Embryonic facial prominence (tissue), 1 donor: Measurements from ENCODE around the gene ELMO3.

Experiments
- DNase-seq: peaks from one replicate; pipeline ENCODE4 v3.0.0-alpha.2; 2016; ENCODE audit errors: extremely low spot score

ELMO3 gene

GRCh38 chr16:67215706-67216105, 16.8 kb downstream of the ELMO3 start:
- no peak for DNase-seq

DNA sequence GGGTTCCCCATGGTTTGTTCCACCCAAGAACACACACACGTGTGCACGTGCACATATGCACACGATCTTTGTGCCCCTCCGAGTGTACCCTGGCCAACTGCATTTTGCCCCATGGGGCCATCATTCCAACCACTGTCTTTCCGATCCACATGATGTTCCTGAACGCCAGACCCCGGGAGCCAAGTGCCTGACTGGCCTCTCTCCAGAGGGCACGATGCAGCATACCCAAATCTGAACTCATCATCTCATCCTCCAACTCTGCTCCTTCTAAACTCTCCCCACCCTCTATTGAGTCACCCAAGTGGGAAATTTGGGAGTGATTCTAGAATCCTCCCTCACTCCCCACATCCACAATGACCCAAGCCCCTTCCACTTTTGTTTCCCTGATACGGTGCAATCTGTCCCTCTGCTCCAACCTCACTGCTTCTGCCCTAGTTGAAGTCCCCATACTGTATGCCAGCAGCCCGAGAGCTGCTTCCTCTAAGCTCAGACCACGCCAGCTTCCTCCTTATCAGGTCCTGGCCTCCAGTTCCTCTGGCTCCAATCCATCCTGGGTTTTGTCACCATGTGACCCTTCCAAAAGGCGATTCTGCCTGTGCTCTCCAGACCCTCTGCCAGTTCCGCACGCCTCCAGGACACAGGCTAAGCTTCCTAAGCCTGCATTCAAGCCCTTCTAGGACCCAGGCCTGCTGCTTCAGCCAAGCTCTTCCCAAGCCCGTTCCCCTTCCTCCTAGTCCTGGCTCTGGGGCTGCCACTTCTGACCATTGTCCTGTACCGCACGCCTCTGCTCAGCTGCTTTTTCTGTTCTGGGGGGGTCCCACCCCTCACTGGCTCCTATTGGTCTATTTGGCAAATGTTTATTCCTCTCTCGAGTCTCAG, 17.9 kb downstream of the ELMO3 start:
- no peak for DNase-seq

DNA sequence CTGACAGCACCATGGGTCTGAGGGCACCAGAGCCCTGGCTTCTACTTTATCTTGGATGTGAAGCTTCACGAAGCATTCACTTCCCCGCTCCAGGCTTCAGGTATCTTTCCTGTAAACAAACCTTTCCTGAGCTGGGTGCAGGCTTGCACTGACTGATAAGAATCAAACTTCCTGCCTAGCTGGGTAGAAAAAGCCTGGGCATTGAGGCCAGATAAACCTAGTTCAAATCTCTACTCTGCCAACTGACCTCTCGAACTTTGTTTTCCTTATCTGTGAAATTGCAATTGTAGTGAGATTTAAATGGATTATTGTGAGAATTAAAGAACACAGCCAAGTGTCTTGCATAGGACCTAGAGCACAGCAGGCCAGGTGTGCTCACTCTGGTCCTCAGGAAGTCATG, 25.1 kb downstream of the ELMO3 start:
- DNase-seq: no peak

DNA sequence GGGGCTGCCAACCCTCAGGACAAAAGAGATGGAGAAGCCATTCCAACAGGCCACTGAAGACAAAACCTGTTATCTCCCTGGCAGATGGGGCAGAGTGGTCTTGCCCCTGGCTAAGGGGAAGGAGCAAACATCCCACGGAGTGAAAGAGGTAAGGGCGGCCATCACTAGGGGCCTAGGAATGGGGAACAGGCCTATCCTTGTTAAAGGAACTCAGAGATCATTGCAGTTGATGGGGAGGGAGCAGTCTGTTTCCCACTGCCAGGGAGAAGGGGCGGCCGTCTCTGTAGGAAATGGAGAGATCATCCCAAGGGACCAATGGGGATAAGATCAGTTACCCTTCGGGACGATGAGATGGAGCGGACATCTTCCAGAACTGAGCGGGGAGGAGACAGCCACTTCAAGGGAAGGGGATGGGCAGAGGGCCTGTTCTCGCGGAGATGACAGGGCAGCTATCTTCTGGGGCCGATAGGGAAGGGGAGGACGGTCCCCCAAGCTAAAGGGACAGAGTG, 27.4 kb downstream of the ELMO3 start:
- no peak for DNase-seq

GRCh38 chr16:67226804-67227566, 28.1 kb downstream of the ELMO3 start, which contains the start of gene TMEM208:
TMEM208 (plus strand) TSS chr16:67227130; CDS start chr16:67227219, 89 bp downstream.
- peak; percentile 94 for DNase-seq

DNA sequence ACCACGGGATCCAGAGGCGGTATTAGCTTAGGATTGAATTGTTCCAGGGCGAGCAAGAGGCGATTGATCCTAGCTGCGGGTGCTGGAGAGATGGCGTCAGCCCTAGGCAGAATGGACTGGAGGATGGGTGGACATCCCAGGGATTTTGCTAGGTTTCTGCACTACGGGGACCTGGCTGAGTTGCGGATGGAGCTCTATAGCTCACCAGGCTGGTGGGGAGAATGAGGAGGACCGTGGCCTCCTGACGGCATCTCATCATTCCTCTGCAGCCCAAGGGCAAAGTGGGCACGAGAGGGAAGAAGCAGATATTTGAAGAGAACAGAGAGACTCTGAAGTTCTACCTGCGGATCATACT, 28.6 kb downstream of the ELMO3 start:
- no peak for DNase-seq

- DNase-seq: no peak
Observed at GRCh38 chr16:67228034-67228785, 29.3 kb downstream of the ELMO3 start.

DNA sequence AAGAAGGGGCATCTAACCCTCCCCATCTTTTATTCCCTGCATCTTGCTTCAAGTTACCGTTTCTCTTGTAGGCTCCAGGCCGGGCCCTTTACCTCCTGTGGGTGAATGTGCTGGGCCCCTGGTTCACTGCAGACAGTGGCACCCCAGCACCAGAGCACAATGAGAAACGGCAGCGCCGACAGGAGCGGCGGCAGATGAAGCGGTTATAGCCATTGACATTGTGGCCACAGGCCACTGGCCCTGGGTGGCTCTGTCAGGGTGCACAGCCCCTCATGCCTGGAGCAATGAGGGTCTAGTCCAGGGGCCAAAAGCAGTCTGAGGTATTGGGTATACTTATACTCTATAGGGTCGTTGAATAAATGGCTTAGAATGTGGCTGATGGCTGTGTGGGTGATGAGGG, 30.0 kb downstream of the ELMO3 start:
- DNase-seq: no peak

GRCh38 chr16:67229906-67230808, 31.2 kb downstream of the ELMO3 start:
- no peak for DNase-seq

DNA sequence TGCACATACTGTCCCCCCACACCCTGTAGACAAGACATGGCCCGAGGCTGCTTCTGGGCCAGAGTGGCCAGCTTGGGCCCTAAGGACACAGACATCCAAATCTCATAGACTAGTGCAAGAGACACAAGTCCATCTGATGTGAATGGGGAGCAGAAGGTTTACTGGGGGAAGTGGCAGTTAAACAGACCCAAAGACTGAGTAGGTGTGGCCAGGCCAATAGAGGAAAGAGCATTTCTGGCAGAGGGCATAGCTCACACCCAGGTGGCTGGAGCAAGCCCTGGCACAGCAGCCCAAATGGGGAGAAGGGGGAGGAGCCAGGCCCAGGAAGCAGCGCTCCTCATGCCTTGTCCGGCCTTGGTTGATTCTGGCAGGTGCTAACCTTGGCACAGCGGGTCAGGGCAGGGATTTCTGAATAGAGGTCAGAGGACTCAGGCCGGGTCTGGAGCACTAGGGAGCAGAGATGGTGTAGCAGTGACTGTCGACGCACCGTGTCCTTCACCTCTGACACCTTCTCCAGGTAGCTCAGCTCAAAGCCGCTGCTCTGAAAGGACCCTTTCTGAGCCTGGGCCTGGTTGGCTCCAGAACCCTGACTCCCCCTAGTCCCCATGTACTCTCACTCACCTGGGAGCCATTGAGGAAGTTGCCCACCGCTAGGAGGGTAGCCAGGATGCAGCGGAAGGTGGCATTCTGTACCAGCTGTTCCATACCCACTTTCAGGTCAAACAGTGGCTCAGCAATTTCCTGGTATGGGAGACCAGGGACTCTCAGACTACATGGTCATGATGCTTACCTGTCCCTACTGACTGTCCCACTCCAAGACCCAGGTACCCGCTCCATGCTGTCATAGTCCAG, 32.1 kb downstream of the ELMO3 start:
- DNase-seq: no peak

DNA sequence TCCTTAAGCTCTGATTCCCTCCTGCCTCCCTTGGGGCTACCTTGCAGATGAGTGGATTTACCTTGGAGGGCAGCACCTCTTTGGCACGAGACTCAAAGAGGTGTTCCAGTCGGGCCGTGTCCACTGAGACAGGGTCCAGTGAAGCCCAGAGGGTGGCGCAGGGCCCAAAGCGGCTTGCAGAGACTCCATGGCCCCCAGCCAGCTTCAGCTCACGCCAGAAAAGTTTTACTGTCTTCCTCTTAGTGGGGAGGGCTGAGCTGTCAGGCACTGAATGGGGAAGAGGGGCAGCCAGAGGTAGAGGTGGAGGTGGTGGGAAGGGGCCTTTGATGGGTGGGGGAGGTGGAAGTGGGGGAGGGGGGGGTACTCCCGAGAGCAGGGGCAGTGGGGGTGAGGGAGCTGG, 34.7 kb downstream of the ELMO3 start:
- DNase-seq: no peak

DNA sequence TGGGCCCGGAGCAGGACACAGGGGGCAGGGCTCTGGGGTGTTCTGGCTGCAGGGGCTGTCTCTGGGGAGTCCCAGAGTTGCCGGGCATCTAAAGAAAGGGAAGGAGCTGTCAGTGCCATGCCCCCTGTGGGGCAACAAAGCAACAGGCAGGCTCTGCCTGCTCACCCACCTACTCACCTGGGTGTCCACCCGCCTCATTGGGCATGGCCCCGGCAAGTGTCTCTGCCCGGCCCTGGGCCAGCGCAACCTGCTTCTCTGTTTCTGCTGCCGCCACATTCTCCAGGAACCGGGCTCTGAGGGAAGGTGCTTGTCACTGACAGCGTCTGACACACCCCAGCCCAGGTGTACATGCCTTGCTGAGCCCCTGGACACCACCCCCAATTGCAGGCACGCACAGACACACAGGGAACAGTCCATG, 35.3 kb downstream of the ELMO3 start:
- no peak for DNase-seq

- DNase-seq: no peak
Observed at GRCh38 chr16:67235816-67236562, 37.1 kb downstream of the ELMO3 start.

GRCh38 chr16:67236563-67237395, 37.8 kb downstream of the ELMO3 start:
- no peak for DNase-seq

DNA sequence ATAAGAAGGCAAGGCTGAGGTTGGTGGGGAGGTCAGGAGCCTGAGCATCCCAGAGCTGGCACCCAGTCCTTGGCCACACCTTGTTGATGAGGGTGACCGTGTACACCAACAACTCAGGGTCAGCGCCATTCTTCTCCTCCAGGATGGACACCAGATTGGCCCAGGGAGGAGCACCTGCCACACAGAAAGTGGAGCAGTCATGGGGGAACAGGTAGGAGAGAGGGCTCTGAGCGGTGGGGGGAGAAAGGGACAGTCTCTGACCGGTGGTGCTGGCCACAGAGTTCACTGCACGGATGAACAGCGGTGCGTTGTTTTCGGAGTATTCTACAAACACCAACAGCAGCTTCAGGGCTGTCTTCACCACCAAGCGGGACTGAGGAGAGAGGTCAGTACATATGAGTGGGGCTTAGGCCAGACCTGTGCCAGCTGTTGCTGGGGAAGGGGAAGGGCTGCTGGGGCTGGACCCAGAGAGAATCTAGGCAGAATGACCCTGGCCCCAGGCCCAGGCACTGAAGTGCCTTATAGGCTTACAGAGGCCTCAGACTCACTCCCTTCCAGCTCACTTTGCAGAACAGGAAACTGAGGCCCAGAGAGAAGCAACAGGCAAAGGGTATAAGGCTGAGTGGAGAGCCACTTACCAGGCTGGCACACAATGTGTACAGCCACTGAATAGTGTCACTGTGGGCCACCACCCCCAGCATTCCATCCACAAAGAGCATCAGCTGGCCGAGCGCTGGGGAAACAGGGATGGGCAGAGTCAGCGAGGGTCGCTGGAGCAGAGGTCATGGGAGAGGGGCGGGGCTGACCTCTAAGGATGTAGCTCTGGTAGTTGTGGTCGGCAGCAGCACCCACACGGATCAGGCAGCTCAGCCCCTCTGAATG, 38.7 kb downstream of the ELMO3 start:
- no peak for DNase-seq

DNA sequence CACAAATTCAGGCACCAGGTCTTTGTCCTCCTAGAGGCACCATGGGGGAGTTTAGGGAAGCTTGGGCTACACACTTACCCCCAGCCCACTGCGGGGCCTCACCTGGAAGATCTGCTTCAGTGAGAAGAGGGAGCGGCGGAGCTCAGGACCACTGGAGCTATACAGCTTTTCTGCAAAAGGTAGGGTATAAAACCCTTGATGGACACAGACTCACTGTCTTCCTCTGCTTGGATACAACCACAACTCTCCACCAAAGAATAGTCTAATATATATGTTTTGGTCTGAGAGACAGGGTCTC, 39.3 kb downstream of the ELMO3 start:
- DNase-seq: no peak

DNA sequence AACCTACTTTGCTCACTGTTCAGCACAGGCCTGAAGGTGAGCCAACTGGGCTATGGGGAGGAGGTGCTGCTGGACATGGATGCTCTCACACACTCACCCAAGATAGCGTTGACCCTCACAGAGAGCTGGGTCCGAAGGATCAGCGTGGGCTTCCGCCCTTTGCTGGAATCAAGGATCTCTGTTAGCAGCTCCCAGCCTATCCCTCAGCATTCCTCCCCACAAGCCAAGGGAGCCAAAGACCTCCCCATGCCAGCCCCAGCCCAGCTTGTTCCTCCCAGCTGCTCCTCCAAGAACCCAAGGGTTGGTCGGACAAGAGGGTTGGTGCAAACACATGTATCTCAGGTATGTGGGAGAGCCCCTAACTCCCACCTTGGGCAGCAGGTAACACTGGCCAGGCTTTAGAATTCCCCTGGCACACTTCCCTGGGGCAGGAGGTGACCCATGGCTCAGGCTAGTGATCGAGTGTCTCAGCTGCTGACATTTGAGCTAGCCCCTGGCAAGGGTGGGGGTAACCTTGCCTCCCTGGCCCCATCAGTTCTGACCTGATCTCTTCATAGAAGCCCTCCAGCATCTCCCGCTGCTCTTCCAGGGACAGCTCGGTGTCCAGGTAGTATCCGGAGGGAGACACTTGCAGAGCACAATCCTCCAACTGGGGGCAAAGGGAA, 40.0 kb downstream of the ELMO3 start:
- DNase-seq: no peak
